ENCODE results near the gene SEMA6A. TPM values are rescaled to one million over a fixed set of nuclear protein-coding genes. Genes with fewer than 3 reads are reported as not detected.

The SEMA6A gene
- total RNA-seq, 1 donor from 2014 or later, result 24.0 TPM

- no peak for DNase-seq (ENCODE audit: low spot score)
Measured at GRCh38 chr5:116576053-116576713, 1.6 kb upstream of the SEMA6A start.

GRCh38 chr5:116575326-116576052 lies 866 bp upstream of the SEMA6A start:
- DNase-seq (ENCODE audit: low spot score), result no peak

- no peak for DNase-seq (ENCODE audit: low spot score)
Measured at GRCh38 chr5:116573702-116574366, 789 bp downstream of the SEMA6A start.

- no peak for DNase-seq (ENCODE audit: low spot score)
Measured at GRCh38 chr5:116573279-116573701, 1.3 kb downstream of the SEMA6A start.

- no peak for DNase-seq (ENCODE audit: low spot score)
Measured at GRCh38 chr5:116572350-116573278, 2.0 kb downstream of the SEMA6A start.

GRCh38 chr5:116571568-116572349 lies 2.9 kb downstream of the SEMA6A start:
- DNase-seq (ENCODE audit: low spot score), result no peak

GRCh38 chr5:116569999-116570398 lies 4.6 kb downstream of the SEMA6A start:
- no peak for DNase-seq (ENCODE audit: low spot score)

GRCh38 chr5:116567106-116567505 lies 7.5 kb downstream of the SEMA6A start:
- no peak for DNase-seq (ENCODE audit: low spot score)

GRCh38 chr5:116566251-116566650 lies 8.4 kb downstream of the SEMA6A start:
- DNase-seq (ENCODE audit: low spot score), result no peak

- DNase-seq (ENCODE audit: low spot score), result no peak
Measured at GRCh38 chr5:116564756-116565490, 9.7 kb downstream of the SEMA6A start.

GRCh38 chr5:116564312-116564711 lies 10.3 kb downstream of the SEMA6A start:
- DNase-seq (ENCODE audit: low spot score), result no peak

- DNase-seq (ENCODE audit: low spot score), result no peak
Measured at GRCh38 chr5:116563736-116564308, 10.8 kb downstream of the SEMA6A start.

GRCh38 chr5:116562669-116563068 lies 12.0 kb downstream of the SEMA6A start:
- DNase-seq (ENCODE audit: low spot score), result no peak

GRCh38 chr5:116561658-116562057 lies 13.0 kb downstream of the SEMA6A start:
- no peak for DNase-seq (ENCODE audit: low spot score)

- DNase-seq (ENCODE audit: low spot score), result no peak
Measured at GRCh38 chr5:116559673-116560164, 14.9 kb downstream of the SEMA6A start.

GRCh38 chr5:116559239-116559638 lies 15.4 kb downstream of the SEMA6A start:
- no peak for DNase-seq (ENCODE audit: low spot score)

GRCh38 chr5:116557669-116558271 lies 16.9 kb downstream of the SEMA6A start:
- no peak for DNase-seq (ENCODE audit: low spot score)

- no peak for DNase-seq (ENCODE audit: low spot score)
Measured at GRCh38 chr5:116554764-116555163, 19.9 kb downstream of the SEMA6A start.

- DNase-seq (ENCODE audit: low spot score), result no peak
Measured at GRCh38 chr5:116553366-116553765, 21.3 kb downstream of the SEMA6A start.

All from mesenteric fat pad (tissue), 1 donor.